Tibial nerve (tissue), 4 donors: ENCODE data around the gene RTKN.

Experiments used
- EP300 ChIP-seq, 2 donors: sonication (generic); formaldehyde crosslinking; IDR thresholded peaks; one replicate each; pipeline ENCODE4 v1.6.1; 2017; ENCODE audit warnings: antibody characterized with exemption in 2 of 2, mild to moderate bottlenecking in 1 of 2
- POLR2A ChIP-seq, 2 donors: fragments of 450-650 bp; IDR thresholded peaks; one replicate each; pipeline ENCODE4 v1.6.1; 2017; ENCODE audit warnings: antibody characterized with exemption in 2 of 2, mild to moderate bottlenecking in 2 of 2, moderate library complexity in 2 of 2
- TF ChIP-seq, protein P1 (sequence below), 5 experiments: fragments of 200-600 bp in 3 of 5; fragments of 450-650 bp in 2 of 5; sonication (generic) in 3 of 5; IDR thresholded peaks; one replicate each; pipeline ENCODE4 v1.5.1; 2016 to 2019; ENCODE audit warnings: antibody characterized with exemption in 5 of 5, mild to moderate bottlenecking in 3 of 5, moderate library complexity in 2 of 5

DNA sequence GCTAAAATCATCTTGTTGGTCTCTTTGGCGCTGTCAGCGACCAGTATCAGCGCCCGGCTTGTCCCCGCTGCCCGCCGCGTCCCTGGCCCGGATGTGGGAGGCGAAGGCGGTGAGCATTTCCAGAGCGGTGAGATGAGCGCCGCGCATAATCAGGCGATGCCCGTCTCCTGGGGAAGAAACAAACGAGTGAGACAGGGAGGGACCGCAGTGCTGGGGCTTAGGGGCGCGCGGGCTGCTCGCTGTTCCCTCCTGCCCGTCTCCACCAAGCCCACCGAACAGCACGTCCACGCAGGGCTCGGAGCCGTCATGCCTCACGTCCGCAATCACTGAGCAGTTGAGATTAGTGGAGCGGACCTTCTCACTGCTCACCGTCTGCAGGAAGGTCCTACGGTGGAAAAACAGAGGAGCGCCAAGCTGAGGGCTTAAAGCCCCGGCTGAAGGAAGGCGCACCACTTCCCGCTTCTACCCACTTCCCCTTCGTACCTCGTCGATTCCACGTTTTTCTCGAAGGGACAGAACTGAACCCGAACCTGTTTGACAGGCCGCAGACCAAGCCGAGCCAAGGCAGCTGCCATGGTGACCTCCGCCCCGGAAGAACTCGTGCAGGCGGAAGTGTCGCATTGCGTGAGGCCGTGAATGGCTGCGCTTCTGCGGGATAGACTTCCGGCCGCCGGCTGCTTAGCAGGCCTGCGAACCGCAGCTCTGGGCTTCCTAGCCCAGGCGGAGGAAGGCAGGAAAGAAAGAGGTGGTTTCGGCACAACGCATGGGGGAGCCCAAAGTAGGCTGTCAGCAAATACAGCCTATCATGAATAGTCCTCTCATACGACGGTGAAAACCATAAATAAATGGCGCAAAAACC, 30.6 kb upstream of the RTKN start, which contains the start of gene MRPL53:
- TF ChIP-seq, protein P1, sequence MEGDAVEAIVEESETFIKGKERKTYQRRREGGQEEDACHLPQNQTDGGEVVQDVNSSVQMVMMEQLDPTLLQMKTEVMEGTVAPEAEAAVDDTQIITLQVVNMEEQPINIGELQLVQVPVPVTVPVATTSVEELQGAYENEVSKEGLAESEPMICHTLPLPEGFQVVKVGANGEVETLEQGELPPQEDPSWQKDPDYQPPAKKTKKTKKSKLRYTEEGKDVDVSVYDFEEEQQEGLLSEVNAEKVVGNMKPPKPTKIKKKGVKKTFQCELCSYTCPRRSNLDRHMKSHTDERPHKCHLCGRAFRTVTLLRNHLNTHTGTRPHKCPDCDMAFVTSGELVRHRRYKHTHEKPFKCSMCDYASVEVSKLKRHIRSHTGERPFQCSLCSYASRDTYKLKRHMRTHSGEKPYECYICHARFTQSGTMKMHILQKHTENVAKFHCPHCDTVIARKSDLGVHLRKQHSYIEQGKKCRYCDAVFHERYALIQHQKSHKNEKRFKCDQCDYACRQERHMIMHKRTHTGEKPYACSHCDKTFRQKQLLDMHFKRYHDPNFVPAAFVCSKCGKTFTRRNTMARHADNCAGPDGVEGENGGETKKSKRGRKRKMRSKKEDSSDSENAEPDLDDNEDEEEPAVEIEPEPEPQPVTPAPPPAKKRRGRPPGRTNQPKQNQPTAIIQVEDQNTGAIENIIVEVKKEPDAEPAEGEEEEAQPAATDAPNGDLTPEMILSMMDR (IDR thresholded peaks at IDR 0.05): no peak
- TF ChIP-seq POLR2A (IDR thresholded peaks at IDR 0.05): peak; percentile 57 to 79
- TF ChIP-seq EP300 (IDR thresholded peaks at IDR 0.05): peak; percentile 38 to 98
